ENCODE measurements around the gene LBHD1.
"Not testable (repeated sequence)": the region's sequence is repeated elsewhere in the genome, so short reads cannot be mapped to it uniquely, and the experiment has no call there.

The LBHD1 gene

DNA sequence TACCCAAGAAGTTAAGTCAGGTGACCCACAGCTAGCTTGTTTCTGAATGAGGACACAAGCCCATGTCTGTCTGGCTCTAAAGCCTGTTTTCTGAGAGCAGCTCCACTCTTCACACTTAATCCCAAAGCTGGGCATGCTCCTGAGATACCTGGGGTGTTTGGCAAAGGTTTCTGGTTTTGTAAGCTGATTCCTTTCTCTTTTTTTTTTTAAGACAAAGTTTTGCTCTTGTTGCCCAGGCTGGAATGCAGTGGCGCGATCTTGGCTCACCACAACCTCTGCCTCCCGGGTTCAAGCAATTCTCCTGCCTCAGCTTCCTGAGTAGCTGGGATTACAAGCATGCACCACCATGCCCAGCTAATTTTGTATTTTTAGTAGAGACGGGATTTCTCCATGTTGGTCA, 21.6 kb upstream of the LBHD1 start:
- DNase-seq, result not testable (repeated sequence)

DNA sequence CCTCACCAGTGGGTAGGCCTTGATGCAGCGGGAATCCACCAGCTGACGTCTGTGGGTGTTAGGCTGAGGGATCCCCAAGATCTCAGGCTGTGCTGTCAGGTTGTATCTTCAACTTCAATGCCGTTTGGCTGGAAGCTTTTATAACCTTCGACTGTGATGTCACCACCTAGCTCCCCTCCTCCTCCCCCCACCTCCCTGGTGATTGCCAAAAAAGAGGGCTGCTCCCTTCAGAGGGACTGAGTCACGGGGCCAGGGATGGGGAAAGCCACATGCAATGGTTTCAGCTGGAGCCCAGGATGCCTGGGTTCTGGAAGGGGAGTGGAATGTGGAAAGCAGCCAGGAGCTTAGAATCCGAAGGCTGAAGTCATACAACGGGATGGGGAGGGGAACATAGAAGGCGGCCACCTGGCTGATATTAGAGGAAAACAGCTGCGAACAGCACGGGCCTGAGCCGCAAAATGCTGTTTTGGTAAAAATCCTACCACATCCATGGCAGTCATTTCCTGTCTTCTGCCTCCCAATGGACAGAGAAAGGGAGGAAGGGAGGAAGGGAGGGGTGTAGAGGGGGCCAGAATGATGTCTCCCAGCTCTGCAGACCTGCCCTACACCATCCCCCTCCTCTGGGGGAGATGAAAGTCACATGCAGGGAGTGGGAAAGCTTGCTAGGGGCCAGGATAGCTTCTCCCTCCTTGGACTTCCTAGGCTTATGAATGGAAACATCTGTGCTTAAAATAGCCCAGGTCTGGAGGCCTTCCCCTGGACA, 17.5 kb upstream of the LBHD1 start, which contains the start of gene LRRN4CL:
LRRN4CL (minus strand) TSS at position 110 of the 763 bp plus-strand sequence. CDS start 1,022 bp downstream, outside the sequence.
- DNase-seq, result no peak

DNA sequence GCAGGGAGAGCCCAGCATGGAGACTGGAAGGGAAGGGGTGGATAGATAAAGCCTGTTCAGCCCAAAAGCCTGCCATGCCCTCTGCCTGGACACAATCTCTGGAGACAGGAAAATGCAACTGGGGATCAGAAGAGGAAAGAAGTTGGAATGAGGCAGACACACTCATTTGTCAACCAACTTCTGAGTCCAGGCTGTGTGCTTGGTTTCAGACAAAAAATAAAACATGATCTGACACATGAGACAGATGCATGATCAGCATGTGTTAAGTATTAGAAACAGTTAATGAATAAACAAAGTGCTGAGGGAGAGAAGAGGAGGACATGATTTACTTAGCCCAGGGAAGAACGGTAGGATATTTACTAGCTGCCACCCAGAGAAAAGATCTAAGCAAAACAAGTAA, 16.4 kb upstream of the LBHD1 start:
- no peak for DNase-seq

DNA sequence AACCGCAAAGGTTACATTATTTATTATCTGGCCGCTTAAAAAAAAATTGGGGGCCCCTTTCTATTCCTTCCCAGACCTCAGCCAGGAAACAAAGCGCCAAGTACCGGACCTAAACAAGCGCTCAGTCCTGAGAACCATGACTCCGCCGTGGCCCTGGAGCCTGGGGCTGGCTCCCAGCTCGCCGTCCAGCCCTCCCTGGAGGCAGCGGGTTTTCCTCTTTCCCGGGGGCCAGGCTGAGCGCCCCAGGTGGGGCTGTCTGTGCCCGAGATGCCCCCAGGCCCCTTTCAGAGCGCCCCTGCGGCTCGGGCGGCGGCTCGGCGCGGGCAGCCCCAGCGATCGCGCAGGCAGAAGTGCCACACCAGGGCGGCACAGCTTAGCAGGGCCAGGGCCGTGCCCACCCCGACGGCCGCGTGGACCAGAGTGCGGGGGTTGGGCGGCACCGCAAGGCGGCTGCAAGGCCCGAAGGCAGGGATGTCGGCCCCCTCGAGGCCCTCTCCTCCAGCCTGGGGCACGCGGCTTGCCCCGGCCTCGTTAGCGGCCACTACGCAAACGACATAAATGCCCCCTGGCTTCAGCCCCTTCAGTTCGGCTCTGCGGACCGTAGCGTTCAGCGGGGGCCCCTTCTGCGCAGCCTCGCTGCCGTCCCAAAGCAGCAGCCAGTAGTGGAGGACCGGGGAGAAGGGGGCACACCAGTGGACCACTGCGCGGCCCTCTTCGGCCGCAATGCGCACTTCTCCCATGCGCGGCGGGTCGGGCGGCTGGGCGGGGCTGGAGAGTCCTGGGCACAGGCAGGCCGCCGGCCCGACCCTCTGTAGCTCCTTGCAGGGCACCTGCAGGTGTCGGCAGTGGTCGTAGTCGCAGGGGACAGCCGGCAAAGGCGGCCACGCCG, 15.7 kb upstream of the LBHD1 start:
- no peak for DNase-seq

DNA sequence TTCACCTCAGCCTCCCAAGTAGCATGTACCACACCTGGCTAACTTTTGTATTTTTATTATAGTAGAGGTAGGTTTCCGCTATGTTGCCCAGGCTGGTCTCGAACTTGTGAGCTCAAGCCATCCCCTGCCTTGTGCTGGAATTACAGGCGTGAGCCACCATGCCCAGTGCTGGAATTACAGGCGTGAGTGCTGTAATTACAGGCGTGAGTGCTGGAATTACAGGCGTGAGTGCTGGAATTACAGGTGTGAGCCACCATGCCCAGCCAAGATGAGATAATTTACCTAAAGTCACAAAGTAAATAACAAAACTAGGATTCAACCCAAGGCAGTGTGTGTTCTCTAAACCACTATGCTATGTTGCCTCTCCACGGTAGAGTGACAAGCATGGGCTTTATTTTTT, 10.5 kb upstream of the LBHD1 start:
- no peak for DNase-seq

DNA sequence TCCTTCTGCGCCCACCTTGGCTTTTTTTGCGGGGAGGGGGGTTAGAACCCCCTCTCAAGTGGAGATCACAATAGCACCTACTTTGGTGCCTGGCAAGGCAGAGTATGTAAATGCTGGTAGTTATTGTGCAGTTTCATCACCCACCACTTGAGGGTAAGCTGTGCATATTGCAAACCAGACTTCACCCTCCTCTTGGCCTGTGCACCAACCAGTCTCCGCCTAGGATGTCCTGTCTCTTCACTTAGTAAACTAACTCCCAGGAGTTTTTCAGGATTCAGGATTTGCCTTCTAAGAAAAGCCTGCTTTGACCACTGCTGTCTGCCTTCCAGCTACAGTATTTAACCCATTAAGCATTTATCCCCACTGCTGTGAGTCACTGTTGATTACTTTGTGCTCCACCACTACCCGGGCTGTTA, 8.8 kb upstream of the LBHD1 start:
- DNase-seq, result peak; percentile 50

DNA sequence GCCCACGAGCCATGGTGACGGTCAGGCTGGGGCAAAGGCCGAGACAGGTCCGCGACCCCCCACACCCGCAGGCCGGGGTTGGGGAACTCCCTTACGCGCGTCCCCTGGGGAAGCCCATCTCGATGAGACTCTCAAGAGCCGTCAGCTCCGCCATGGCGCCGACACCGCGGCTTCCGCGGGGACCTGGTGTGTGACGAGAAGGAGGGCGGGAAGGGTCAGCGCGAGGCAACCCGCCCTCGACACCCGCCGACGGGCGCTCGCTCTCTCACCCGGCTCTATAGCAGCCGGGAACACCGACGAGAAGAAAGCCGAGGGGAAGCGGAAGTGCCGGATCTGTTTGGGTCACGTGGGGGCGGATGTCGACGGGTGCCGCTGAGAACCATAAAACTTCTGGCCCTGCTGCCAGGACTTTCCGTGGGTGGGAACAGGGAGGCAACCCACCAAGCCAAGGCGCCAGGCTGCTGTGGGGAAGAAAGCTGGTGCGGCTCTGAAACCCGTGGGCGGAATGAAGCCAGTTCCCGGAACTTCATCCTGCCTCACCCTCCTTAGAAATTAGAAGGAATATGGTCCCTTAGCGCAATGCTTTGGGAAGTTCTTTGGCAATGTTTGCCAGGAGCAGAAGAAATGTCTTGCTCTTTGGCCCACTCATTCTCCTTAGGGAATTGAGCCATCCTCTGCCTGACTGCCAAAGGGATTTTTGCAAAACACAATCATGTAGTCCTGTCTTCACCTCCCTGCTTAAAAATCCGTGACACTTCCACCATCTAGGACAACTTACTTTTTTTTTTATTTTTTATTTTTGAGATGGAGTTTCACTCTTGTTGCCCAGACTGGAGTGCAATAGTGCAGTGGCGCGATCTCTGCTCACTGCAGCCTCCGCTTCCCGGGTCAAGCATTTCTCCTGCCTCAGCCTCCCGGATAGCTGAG, 7.0 kb upstream of the LBHD1 start, which contains the start of gene UBXN1:
UBXN1 (minus strand) TSS at position 304 of the 927 bp plus-strand sequence; CDS start at position 154, 150 bp downstream.
- DNase-seq, result peak; percentile 91

DNA sequence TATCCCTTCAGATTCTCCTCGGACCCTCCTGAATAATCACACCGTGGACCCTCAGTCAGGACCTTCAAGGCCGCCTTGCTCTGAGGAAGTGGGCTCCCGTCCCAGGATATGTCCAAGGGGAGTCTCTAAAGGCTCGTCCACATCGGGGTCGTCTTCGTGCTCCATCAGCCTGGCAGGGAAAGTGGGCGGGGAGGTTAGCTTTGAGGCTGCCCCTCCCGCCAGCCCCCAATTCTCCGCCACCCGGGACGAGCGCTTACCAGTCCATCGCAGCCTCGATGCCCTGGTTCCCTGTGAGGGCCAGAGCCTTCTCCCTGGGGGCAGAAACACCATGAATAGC, 6.3 kb upstream of the LBHD1 start:
- DNase-seq, result no peak

DNA sequence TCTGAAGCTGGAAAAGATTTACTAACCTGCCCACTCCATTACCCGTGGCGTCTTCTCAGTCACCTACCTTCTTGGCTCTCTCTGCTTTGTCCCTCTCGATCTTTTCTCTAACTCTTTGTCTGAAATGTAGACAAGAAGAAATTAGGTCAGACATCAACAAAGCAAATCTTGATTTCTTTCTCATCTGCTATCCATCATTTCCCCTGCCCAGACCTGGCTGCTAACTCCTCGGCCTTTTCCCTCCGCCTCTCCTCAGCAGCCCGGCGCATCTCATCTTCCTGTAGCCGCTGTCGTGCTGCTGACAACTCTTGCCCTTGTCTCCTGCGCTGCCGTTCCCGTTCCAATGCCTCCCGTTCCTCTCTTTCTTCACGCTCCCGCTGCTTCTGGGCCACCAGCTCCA, 5.6 kb upstream of the LBHD1 start:
- DNase-seq, result no peak

DNA sequence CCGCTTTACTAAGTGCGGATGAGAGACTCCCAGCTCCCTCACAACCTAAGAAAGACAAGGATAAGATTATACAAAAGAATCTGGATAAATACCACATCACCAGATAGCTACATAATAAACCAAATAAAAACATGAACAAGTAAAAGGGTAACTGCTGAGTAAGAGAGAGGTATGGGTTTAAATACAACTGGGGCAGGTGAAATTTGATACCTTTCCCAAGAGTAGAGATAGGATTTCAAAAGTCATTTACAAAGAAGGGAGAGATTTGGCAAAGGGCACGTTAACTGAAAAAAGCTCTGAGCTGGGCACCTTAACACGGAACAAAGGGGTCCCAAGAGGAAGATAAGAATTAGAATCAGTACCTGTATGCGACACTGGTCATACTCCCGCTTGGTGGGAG, 5.1 kb upstream of the LBHD1 start:
- no peak for DNase-seq

DNA sequence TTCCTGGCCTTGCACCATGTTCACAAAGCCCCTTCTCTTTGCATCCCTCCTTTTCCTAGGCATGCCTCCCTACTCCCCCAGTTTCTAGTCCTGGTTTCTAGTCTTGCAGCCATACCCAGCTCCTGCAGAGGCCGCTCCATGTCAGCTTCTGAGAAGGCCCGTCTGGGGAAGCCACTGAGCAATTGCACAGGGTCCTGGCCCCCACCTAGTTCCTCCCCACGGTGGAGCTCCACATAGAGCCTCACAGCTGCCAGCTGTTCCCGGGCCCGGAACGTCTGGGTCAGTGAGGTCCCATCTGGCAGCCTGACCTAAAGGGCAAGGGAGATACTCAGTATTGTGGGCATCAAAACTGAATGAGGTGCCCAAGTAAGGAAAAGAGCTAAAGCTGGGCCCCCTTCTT, 4.6 kb upstream of the LBHD1 start:
- DNase-seq, result no peak

DNA sequence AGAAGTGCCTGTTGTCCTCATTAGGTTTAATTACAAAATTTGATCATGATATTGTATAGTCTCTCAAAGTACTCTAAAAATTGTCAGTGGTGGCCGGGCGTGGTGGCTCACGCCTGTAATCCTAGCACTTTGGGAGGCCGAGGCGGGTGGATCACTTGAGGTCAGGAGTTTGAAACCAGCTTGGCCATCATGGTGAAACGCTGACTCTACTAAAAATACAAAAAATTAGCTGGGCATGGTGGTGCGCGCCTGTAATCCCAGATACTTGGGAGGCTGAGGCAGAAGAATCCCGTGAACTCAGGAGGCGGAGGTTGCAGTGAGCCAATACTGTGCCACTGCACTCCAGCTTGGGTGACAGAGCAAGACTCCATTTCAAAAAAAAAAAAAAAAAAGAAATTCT, 3.3 kb upstream of the LBHD1 start:
- not testable (repeated sequence) for DNase-seq

DNA sequence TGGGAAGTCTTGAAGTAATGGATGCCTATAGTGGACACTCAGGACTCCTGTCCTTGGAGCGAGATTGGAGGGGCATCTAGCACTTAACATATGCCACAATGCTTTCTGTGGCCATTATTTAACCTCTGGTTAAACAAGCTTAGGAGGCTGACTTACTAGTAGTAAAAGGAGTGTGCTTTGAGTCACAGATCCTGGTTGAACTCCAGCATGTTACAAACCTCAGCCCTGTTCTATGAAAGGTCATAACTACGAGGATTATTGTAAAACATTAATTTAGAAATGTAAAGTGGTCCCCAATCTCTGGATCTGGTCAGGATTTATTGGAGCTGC, 1.1 kb upstream of the LBHD1 start:
- no peak for DNase-seq

DNA sequence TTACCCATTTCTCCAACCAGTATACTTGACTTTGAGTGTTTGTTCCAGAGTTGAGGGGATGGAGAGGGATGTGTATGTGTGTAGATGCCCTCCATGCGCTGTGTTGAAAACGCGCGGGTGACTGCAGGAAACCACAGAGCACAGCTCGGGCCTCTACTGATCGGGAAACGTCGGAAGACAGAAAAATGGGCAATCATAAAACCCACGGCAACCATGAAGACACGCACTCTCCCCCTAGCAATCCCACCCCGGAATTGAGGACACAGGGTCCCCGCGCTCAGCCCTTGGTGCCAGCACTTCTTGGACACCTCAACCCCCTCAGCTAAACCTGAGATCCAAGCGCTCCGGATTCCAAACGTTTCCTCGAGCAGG, 845 bp downstream of the LBHD1 start:
- DNase-seq, result no peak

DNA sequence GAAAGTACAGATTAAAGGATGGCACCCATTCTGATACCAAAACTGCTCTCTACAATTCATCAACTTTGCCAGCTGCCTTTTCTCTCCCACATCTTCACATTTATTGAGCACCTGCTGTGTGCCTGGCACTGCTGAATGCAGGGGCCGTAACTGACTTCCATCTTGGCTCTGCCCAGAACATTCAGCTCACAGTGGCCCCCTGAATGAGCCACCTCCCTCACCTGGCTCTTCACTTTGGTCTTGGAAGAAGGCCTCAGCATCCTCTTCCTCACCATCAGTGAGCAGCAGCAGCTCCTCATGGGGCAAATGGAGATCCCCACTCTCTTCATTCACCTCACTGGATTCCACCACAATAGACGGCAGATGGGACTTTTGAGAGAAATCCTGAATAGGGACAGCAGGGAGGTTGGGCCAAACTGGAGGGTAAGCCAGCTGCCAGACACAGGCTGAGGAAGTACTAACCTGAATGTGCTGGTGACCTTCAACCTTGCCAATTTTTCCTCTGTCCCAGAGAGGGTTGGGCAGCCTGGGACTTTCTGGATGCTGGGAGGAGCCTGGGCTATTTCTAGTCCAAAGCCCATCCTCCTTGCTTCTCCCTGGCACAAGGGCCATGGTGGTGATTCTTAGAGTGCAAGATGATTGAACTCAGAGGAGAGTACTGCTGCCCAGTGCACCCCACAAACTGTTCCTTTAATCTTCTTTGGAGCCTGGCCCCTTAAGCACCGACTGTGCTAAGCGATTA, 2.5 kb downstream of the LBHD1 start:
- no peak for DNase-seq

DNA sequence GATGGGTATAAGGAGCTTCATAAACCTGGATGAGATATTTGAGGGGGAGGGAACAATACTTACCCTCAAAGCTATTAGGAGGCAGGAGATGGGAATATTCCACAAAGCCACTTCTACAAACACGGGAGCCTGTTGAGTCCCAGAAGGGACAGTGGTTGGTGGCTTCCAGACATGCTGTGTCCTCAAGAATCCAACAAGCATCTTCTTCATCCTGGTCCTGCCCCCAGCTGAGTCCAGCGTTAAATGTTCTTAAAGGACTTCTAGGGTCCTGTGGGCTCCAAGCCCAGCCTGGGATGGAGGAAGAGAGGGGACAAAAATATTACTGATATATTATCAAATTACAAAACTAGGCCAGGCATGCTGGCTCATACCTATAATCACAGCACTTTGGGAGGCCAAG, 4.6 kb downstream of the LBHD1 start:
- DNase-seq, result no peak

DNA sequence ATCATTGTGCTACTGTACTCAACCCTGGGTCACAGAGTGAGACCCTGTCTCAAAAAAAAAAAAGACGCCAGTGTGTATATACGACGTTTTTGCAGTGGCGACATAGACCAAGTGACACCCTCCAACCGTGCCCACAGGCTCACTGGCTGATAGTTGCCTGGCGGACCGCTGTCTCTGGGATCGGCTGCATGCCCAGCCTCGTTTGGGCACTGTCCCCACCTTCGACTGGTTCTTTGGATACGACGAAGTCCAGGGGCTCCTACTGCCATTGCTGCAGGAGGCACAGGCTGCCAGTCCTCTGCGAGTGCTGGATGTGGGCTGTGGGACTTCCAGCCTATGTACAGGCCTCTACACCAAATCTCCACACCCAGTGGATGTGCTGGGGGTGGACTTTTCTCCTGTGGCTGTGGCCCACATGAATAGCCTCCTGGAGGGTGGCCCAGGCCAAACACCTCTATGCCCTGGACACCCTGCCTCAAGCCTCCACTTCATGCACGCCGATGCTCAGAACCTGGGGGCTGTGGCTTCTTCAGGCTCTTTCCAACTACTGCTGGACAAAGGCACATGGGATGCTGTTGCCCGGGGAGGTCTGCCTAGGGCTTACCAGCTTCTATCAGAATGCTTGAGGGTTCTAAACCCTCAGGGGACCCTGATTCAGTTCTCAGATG, 5.7 kb downstream of the LBHD1 start:
- DNase-seq, result no peak

DNA sequence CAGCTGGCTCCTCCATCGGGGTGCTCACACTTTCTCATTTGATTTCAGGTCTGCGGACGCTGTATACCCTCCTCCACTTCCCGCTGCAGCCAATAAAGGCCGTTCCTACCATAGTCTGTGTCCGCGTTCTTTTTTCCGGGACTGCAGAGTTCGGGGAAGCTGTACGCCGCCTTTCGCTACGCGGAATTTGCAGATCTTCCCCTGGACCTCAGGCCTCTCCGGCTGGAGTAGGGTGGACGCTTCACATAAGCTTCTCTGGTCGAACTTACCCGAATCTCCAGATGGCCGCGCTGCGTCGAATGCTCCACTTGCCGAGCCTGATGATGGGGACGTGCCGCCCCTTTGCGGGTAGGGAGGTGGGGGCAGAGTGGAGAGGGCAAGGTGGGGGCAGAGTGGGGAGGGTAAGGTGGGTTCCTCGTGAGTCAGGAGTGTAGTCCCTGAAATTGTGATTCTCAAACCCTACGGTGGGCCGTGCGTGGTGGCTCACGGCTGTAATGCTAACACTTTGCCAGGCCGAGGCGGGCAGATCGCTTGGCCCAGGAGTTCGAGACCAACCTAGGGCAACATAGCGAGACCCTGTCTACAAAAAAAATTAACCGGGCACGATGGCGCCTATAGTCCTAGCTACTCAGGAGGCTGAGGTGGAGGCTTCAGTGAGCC, 6.3 kb downstream of the LBHD1 start:
- DNase-seq, result peak; percentile 71

DNA sequence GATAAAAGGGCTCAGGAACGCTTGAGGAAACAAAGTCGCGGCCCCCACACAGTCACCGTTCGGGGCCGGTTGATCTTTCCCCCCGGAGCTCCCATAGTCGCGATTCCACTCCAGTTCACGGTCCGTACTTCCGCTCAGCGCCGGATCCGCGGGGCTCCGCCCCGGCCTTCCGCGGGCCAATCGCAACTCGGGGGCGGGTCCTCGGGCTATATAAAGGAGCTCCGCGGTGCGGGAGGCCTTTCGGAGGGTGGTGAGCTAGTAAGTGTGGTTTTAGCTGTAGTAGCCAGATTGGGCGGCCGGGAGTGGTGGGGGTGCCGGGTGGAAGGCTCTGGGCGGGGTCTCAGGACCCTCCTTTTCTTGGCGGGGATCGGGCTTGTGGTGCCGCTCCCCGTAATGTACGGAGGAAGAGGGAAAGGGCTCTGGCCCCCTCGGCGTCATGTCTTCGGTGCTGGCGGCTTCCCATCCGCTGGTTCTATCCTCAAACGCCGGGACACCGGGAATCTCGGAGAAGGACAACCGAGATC, 6.9 kb downstream of the LBHD1 start, which contains the start of the genes C11orf98 and CSKMT:
C11orf98 (minus strand) TSS at position 136 of the 524 bp plus-strand sequence; CDS start at position 95, 41 bp downstream.
CSKMT (plus strand) TSS at position 238 of the 524 bp plus-strand sequence. CDS start 568 bp downstream, outside the sequence.
- DNase-seq, result peak; percentile 96

DNA sequence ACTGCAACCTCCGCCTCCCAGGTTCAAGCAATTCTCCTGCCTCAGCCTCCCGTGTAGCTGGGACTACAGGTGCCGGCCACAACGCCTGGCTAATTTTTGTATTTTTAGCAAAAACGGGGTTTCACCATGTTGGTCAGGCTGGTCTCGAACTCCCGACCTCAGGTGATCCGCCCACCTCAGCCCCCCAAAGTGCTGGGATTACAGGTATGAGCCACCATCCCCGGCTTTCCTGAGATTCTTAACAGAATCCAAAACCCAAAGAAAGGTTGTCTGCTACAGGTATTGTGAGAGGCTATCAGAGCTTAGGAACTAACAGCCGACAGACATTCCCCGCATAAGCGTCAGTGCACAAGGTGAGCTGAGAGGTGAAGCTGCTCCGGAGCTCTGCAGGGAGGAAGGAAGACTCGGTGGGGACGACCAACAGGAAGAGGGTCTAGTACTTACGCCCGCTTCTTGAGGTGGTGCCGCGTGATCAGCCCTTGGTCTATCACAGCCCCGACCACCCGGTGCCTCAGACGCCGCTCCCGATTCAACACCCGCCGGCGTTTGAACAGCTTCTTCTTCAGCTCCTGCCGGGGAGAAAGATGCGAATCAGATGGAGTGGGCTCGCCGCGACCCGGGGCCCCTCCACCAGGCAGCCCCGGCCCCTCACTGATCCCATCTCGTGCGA, 7.5 kb downstream of the LBHD1 start:
- peak; percentile 63 for DNase-seq
